Motor neuron (in vitro differentiated cells): ENCODE results near the gene CCDC43. TPM values are rescaled to one million over a fixed set of nuclear protein-coding genes. Genes with fewer than 3 reads are reported as not detected.
A peak's percentile ranks its signal among the peaks of the same experiment; 100 is the strongest.
"Not testable (repeated sequence)": the region's sequence is repeated elsewhere in the genome, so short reads cannot be mapped to it uniquely, and the experiment has no call there.

Experiments used
- ATAC-seq, 8 experiments: fragments of 200-7000 bp; cut with Tn5 transposase; replicated peaks in 6 of 8; 2 replicates each; pipeline ENCODE4 v1.8.0; 2021; ENCODE audit warnings: mild to moderate bottlenecking in 8 of 8, moderate library complexity in 8 of 8
- H3K27ac ChIP-seq, 2 donors: fragments of 250-450 bp; sonication (Bioruptor Pico); 2 replicates each; pipeline ENCODE4 v1.9.0; 2021; ENCODE audit warnings: antibody characterized with exemption in 2 of 2, mild to moderate bottlenecking in 2 of 2, moderate library complexity in 1 of 2
- H3K4me1 ChIP-seq, 2 donors: fragments of 250-450 bp; sonication (Bioruptor Pico); replicated peaks in 1 of 2; 2 replicates each; pipeline ENCODE4 v1.6.1; 2021; ENCODE audit warnings: antibody characterized with exemption in 2 of 2, mild to moderate bottlenecking in 2 of 2, moderate library complexity in 1 of 2
- H3K4me3 ChIP-seq, 5 donors: fragments of 250-450 bp; sonication (Bioruptor Pico); 2 replicates each; pipeline ENCODE4 v1.9.0; 2021; ENCODE audit warnings: antibody characterized with exemption in 5 of 5, mild to moderate bottlenecking in 5 of 5, moderate library complexity in 4 of 5
- WGBS, 10 experiments: fragments of 450-650 bp; shearing (Covaris generic); methylation state at CpG; one replicate each; pipeline ENCODE4 v1.0.0; 2022; 5-methylcytosine and 5-hydroxymethylcytosine counted together
- in situ Hi-C, 9 experiments: fragments of 400-800 bp; cut with MboI; loops; one replicate each; pipeline ENCODE4 v1.15.0; 2021; ENCODE audit warnings: low sequenced_read_pairs in 9 of 9, low pct_unique_long_range_greater_than_20kb in 2 of 9; ENCODE audit not compliant: unreplicated experiment in 9 of 9
- total RNA-seq, 8 experiments: library from RNA; unstranded; fragments of 300-600 nt; gene quantifications; 2 replicates each; pipeline versions ENCODE4 v1.2.3 to v1.2.4, GENCODE V29; 2022

The CCDC43 gene
- total RNA-seq, result 10 to 100 TPM; 25.6 to 40.7 (median 31.5) TPM

- peak; percentile 95 to 99 (median 98) for ATAC-seq
- Histone ChIP-seq H3K4me1 (peaks cover 8 to 11% of the 10 kb centered on the region in 2 donors), H3K27ac (peak within 1 kb of the TSS; percentile 72 to 88), H3K4me3 (peak within 1 kb of the TSS; percentile 68 to 87 (median 85))
- in situ Hi-C loops, result no loop called here
- WGBS, 10 experiments, result 0 to 3% (median 0%) methylated on average over 1 to 47 of the region's 51 CpGs; no CpG with 5 or more reads in 3 of the 10 experiments
Measured at GRCh38 chr17:44689477-44690217, at the start of gene CCDC43. TSS of gene CCDC43 (minus strand) at chr17:44689776. CDS start at chr17:44689753, 23 bp downstream.

- peaks cover 14 to 18% of the 10 kb centered on the region in 2 donors for H3K4me1 ChIP-seq
- WGBS, 10 experiments, result 0 to 70% methylated on average over 1 to 2 of the region's 3 CpGs; no CpG with 5 or more reads in 8 of the 10 experiments
- in situ Hi-C loops, result no loop called here
Measured at GRCh38 chr17:44738214-44738906, 48.8 kb upstream of the CCDC43 start.

GRCh38 chr17:44736551-44737240 lies 47.1 kb upstream of the CCDC43 start:
- in situ Hi-C loops, result no loop called here
- H3K27ac ChIP-seq, result no peak overlapping the region

More at GRCh38 chr17:44738214-44738906, 48.8 kb upstream of the CCDC43 start:
- ATAC-seq, result peak in 7 of 8 experiments; percentile 65 to 96 (median 95)
- peak overlapping the region; percentile 32 to 58 for H3K27ac ChIP-seq
- no peak overlapping the region for H3K4me3 ChIP-seq

GRCh38 chr17:44734272-44734671 lies 44.7 kb upstream of the CCDC43 start:
- 71 to 100% (median 100%) methylated on average over 1 to 2 of the region's 2 CpGs; no CpG with 5 or more reads in 5 of the 10 experiments for WGBS, 10 experiments
- Histone ChIP-seq H3K4me1 (peaks cover 14 to 18% of the 10 kb centered on the region in 2 donors), H3K4me3 (no peak overlapping the region), H3K27ac (no peak overlapping the region)
- ATAC-seq, result no peak
- in situ Hi-C loops, result no loop called here

More at GRCh38 chr17:44736551-44737240, 47.1 kb upstream of the CCDC43 start:
- WGBS, 10 experiments, result 79 to 100% (median 86%) methylated on average over 1 to 7 of the region's 12 CpGs; no CpG with 5 or more reads in 4 of the 10 experiments
- Histone ChIP-seq H3K4me1 (peaks cover 14 to 18% of the 10 kb centered on the region in 2 donors), H3K4me3 (no peak overlapping the region)
- no peak for ATAC-seq

GRCh38 chr17:44733753-44734152 lies 44.2 kb upstream of the CCDC43 start:
- WGBS, 10 experiments, result 50 to 94% (median 67%) methylated on average over 1 to 5 of the region's 5 CpGs; no CpG with 5 or more reads in 5 of the 10 experiments
- in situ Hi-C loops, result no loop called here
- Histone ChIP-seq H3K4me3 (no peak overlapping the region), H3K4me1 (peaks cover 11 to 14% of the 10 kb centered on the region in 2 donors), H3K27ac (no peak overlapping the region)
- peak in 6 of 8 experiments; percentile 34 to 69 (median 46) for ATAC-seq

GRCh38 chr17:44726121-44726520 lies 36.5 kb upstream of the CCDC43 start:
- WGBS, 10 experiments, result 75 to 100% (median 98%) methylated on average over 1 to 6 of the region's 6 CpGs; no CpG with 5 or more reads in 2 of the 10 experiments
- H3K27ac ChIP-seq, H3K4me1 ChIP-seq, ATAC-seq, in situ Hi-C loops, H3K4me3 ChIP-seq: not testable (repeated sequence)

GRCh38 chr17:44722254-44722653 lies 32.7 kb upstream of the CCDC43 start:
- in situ Hi-C loops, result no loop called here
- Histone ChIP-seq H3K27ac (no peak overlapping the region), H3K4me1 (no peaks in the 10 kb centered on the region), H3K4me3 (no peak overlapping the region)
- peak in 1 of 8 experiments; percentile 74 for ATAC-seq
- WGBS, 10 experiments, result 37 to 76% (median 60%) methylated on average over 1 to 5 of the region's 5 CpGs; no CpG with 5 or more reads in 2 of the 10 experiments

GRCh38 chr17:44719444-44719843 lies 29.9 kb upstream of the CCDC43 start:
- no peak overlapping the region for H3K27ac ChIP-seq
- H3K4me1 ChIP-seq, result no peaks in the 10 kb centered on the region
- ATAC-seq, result no peak
- in situ Hi-C loops, result no loop called here
- 83 to 100% (median 96%) methylated on average over 1 of the region's 1 CpG; no CpG with 5 or more reads in 2 of the 10 experiments for WGBS, 10 experiments
- no peak overlapping the region for H3K4me3 ChIP-seq

GRCh38 chr17:44708401-44709263 lies 19.1 kb upstream of the CCDC43 start, which contains the start of gene DBF4B:
TSS of gene DBF4B (plus strand) at chr17:44708665. CDS start at chr17:44708821, 156 bp downstream.
- in situ Hi-C loops, result no loop called here

GRCh38 chr17:44707755-44708400 lies 18.3 kb upstream of the CCDC43 start:
- peaks cover 0 to 15% of the 10 kb centered on the region in 2 donors for H3K4me1 ChIP-seq
- WGBS, 10 experiments, result 0 to 70% (median 28%) methylated on average over 1 to 4 of the region's 4 CpGs
- in situ Hi-C loops, result no loop called here
- peak overlapping the region; percentile 45 to 77 (median 54) for H3K4me3 ChIP-seq
- peak overlapping the region; percentile 69 to 80 for H3K27ac ChIP-seq
- ATAC-seq, result peak in 1 of 8 experiments; percentile 9

More at GRCh38 chr17:44708401-44709263, 19.1 kb upstream of the CCDC43 start, which contains the start of gene DBF4B:
- ATAC-seq, result peak; percentile 80 to 92 (median 88)
- Histone ChIP-seq H3K4me1 (peaks cover 0 to 15% of the 10 kb centered on the region in 2 donors), H3K27ac (peak within 1 kb of the TSS; percentile 69 to 80), H3K4me3 (peak within 1 kb of the TSS; percentile 45 to 77 (median 54))
- 0 to 2% (median 0%) methylated on average over 5 to 49 of the region's 52 CpGs; no CpG with 5 or more reads in 1 of the 10 experiments for WGBS, 10 experiments

GRCh38 chr17:44700288-44700687 lies 10.7 kb upstream of the CCDC43 start:
- H3K27ac ChIP-seq, H3K4me3 ChIP-seq, H3K4me1 ChIP-seq, in situ Hi-C loops, ATAC-seq: not testable (repeated sequence)
- WGBS, 10 experiments, result 88 to 100% (median 93%) methylated on average over 2 to 10 of the region's 10 CpGs; no CpG with 5 or more reads in 5 of the 10 experiments
